ENCODE measurements around the gene PPP1R14D.

Gene PPP1R14D

GRCh38 chr15:40770147-40770721 lies 58.3 kb downstream of the PPP1R14D start:
- H3K27me3 ChIP-seq (ENCODE audit: insufficient read depth, low read length, poor library complexity, severe bottlenecking) = no peaks in the 10 kb centered on the region
- H3K4me3 ChIP-seq (ENCODE audit: low read length, poor library complexity, severe bottlenecking) = peak overlapping the region; percentile 70
- H3K9ac ChIP-seq (ENCODE audit: low read depth, low read length, poor library complexity, severe bottlenecking) = peak overlapping the region; percentile 80
- peak overlapping the region; percentile 78 for H3K4me2 ChIP-seq (ENCODE audit: low read depth, low read length, poor library complexity, severe bottlenecking)
- H3K36me3 ChIP-seq (ENCODE audit: insufficient read depth, low read length) = peaks cover 4% of the 10 kb centered on the region
- H3F3A ChIP-seq (ENCODE audit: low read depth) = peaks cover 13% of the 10 kb centered on the region
- no peak overlapping the region for H2AFZ ChIP-seq (ENCODE audit: low read length)
- peaks cover 32% of the 10 kb centered on the region for H3K79me2 ChIP-seq (ENCODE audit: insufficient read depth, low read length)
- H4K20me1 ChIP-seq (ENCODE audit: insufficient read depth, low read length, poor library complexity, severe bottlenecking) = peaks cover 7% of the 10 kb centered on the region
- H3K4me1 ChIP-seq (ENCODE audit: insufficient read depth, low read length, poor library complexity, severe bottlenecking) = peaks cover 59% of the 10 kb centered on the region
- H3K9me2 ChIP-seq (replicated peaks; ENCODE audit: low read depth, low read length) = no peaks in the 10 kb centered on the region
- no peak for TF ChIP-seq EZH2phosphoT487 (IDR thresholded peaks at IDR 0.05; ENCODE audit: borderline replicate concordance)
- no peak for TF ChIP-seq CTCF (conservative IDR thresholded peaks at IDR 0.05; ENCODE audit: low read length)
- H3K9me3 ChIP-seq (ENCODE audit: insufficient read depth, low read depth, low read length) = no peaks in the 10 kb centered on the region

GRCh38 chr15:40769274-40770146 lies 59.0 kb downstream of the PPP1R14D start, which contains the start of gene C15orf62:
Gene C15orf62 (plus strand): TSS chr15:40769980. CDS start chr15:40770496, 516 bp downstream.
- Histone ChIP-seq H3K36me3 (ENCODE audit: insufficient read depth, low read length) (no peaks in the 10 kb centered on the region; the same call in none of the 2 replicates), H3K9me3 (ENCODE audit: insufficient read depth, low read depth, low read length) (no peaks in the 10 kb centered on the region), H3K79me2 (ENCODE audit: insufficient read depth, low read length) (peaks cover 39% of the 10 kb centered on the region), H3K4me3 (ENCODE audit: low read length, poor library complexity, severe bottlenecking) (peak within 1 kb of the TSS; percentile 70), H3K9ac (ENCODE audit: low read depth, low read length, poor library complexity, severe bottlenecking) (peak within 1 kb of the TSS; percentile 80), H3F3A (ENCODE audit: low read depth) (peaks cover 13% of the 10 kb centered on the region), H2AFZ (ENCODE audit: low read length) (peak within 1 kb of the TSS; percentile 34; the same call in 1 of the 2 replicates), H3K4me2 (ENCODE audit: low read depth, low read length, poor library complexity, severe bottlenecking) (peak within 1 kb of the TSS; percentile 78), H3K9me2 (replicated peaks; ENCODE audit: low read depth, low read length) (no peaks in the 10 kb centered on the region), H3K27me3 (ENCODE audit: insufficient read depth, low read length, poor library complexity, severe bottlenecking) (no peaks in the 10 kb centered on the region), H4K20me1 (ENCODE audit: insufficient read depth, low read length, poor library complexity, severe bottlenecking) (peaks cover 7% of the 10 kb centered on the region), H3K4me1 (ENCODE audit: insufficient read depth, low read length, poor library complexity, severe bottlenecking) (peaks cover 65% of the 10 kb centered on the region)
- TF ChIP-seq CTCF (conservative IDR thresholded peaks at IDR 0.05; ENCODE audit: low read length) (no peak), EZH2phosphoT487 (IDR thresholded peaks at IDR 0.05; ENCODE audit: borderline replicate concordance) (no peak)

- no peaks in the 10 kb centered on the region for H3K27me3 ChIP-seq (ENCODE audit: insufficient read depth, low read length, poor library complexity, severe bottlenecking)
- no peaks in the 10 kb centered on the region; the same call in none of the 2 replicates for H3K36me3 ChIP-seq (ENCODE audit: insufficient read depth, low read length)
- TF ChIP-seq CTCF (conservative IDR thresholded peaks at IDR 0.05; ENCODE audit: low read length) = no peak
- TF ChIP-seq EZH2phosphoT487 (IDR thresholded peaks at IDR 0.05; ENCODE audit: borderline replicate concordance) = no peak
- no peaks in the 10 kb centered on the region for H3K9me2 ChIP-seq (replicated peaks; ENCODE audit: low read depth, low read length)
- H3K9ac ChIP-seq (ENCODE audit: low read depth, low read length, poor library complexity, severe bottlenecking) = peak overlapping the region; percentile 80
- H2AFZ ChIP-seq (ENCODE audit: low read length) = peak overlapping the region; percentile 34; the same call in 1 of the 2 replicates
- H3K4me2 ChIP-seq (ENCODE audit: low read depth, low read length, poor library complexity, severe bottlenecking) = peak overlapping the region; percentile 78
- H4K20me1 ChIP-seq (ENCODE audit: insufficient read depth, low read length, poor library complexity, severe bottlenecking) = peaks cover 7% of the 10 kb centered on the region
- H3K4me3 ChIP-seq (ENCODE audit: low read length, poor library complexity, severe bottlenecking) = peak overlapping the region; percentile 70
- H3K79me2 ChIP-seq (ENCODE audit: insufficient read depth, low read length) = peaks cover 45% of the 10 kb centered on the region
- H3K9me3 ChIP-seq (ENCODE audit: insufficient read depth, low read depth, low read length) = no peaks in the 10 kb centered on the region
- peaks cover 13% of the 10 kb centered on the region for H3F3A ChIP-seq (ENCODE audit: low read depth)
- peaks cover 70% of the 10 kb centered on the region for H3K4me1 ChIP-seq (ENCODE audit: insufficient read depth, low read length, poor library complexity, severe bottlenecking)
Measured at GRCh38 chr15:40768521-40769273, 59.8 kb downstream of the PPP1R14D start.
